SK-N-SH treated with all-trans-retinoic acid at 6 μM for 48 hours (cell line): ENCODE data around the gene ODR4.

Source experiments
- ARNTL ChIP-seq: fragments of 450-650 bp; formaldehyde crosslinking; IDR thresholded peaks from 2 replicates; pipeline ENCODE4 v1.5.0; 2020; ENCODE audit warnings: low read depth, mild to moderate bottlenecking, moderate library complexity, borderline replicate concordance
- CREB5 ChIP-seq: fragments of 250-450 bp; sonication (Bioruptor Pico); IDR thresholded peaks from 2 replicates; pipeline ENCODE4 v1.5.1; 2020; ENCODE audit warnings: low read depth, mild to moderate bottlenecking, moderate library complexity
- CSDC2 ChIP-seq: fragments of 250-450 bp; sonication (Bioruptor Pico); IDR thresholded peaks from 2 replicates; pipeline ENCODE4 v1.5.0; 2020; ENCODE audit warnings: mild to moderate bottlenecking, moderate library complexity
- PATZ1 ChIP-seq: fragments of 250-450 bp; sonication (Bioruptor Pico); IDR thresholded peaks from 2 replicates; pipeline ENCODE4 v1.8.0; 2020; ENCODE audit warnings: mild to moderate bottlenecking, moderate library complexity, borderline replicate concordance
- PPARA ChIP-seq: fragments of 250-450 bp; sonication (Bioruptor Pico); IDR thresholded peaks from 2 replicates; pipeline ENCODE4 v1.5.0; 2020; ENCODE audit warnings: mild to moderate bottlenecking, borderline replicate concordance
- TOX ChIP-seq: fragments of 250-450 bp; sonication (Bioruptor Pico); IDR thresholded peaks from 2 replicates; pipeline ENCODE4 v1.8.0; 2021; ENCODE audit warnings: mild to moderate bottlenecking, moderate library complexity, borderline replicate concordance
- TSHZ2 ChIP-seq: fragments of 250-450 bp; sonication (Bioruptor Pico); IDR thresholded peaks from 2 replicates; pipeline ENCODE4 v1.5.0; 2020; ENCODE audit warnings: mild to moderate bottlenecking, moderate library complexity
- ZC3H10 ChIP-seq: fragments of 250-450 bp; sonication (Bioruptor Pico); IDR thresholded peaks from 2 replicates; pipeline ENCODE4 v1.5.1; 2021; ENCODE audit warnings: mild to moderate bottlenecking, moderate library complexity
- ZFP30 ChIP-seq: fragments of 450-650 bp; formaldehyde crosslinking; IDR thresholded peaks from 2 replicates; pipeline ENCODE4 v1.5.0; 2022; ENCODE audit warnings: mild to moderate bottlenecking, moderate library complexity
- ZNF565 ChIP-seq: fragments of 450-650 bp; formaldehyde crosslinking; conservative IDR thresholded peaks from 2 replicates; pipeline ENCODE4 v1.5.0; 2020; ENCODE audit warnings: low read depth, mild to moderate bottlenecking, moderate library complexity

GRCh38 chr1:186330758-186331157 is 44.9 kb upstream of the ODR4 start:
- TF ChIP-seq CSDC2 (CRISPR knock-in tag) (no peak), ZFP30 (CRISPR knock-in tag) (no peak), PATZ1 (CRISPR knock-in tag) (no peak), TSHZ2 (CRISPR knock-in tag) (no peak), ZC3H10 (CRISPR knock-in tag) (no peak), CREB5 (CRISPR knock-in tag) (no peak), PPARA (CRISPR knock-in tag) (no peak), TOX (CRISPR knock-in tag) (no peak), ZNF565 (no peak), ARNTL (no peak)
